HG02973 (cell line): ENCODE results near the gene UBL5.
"Not testable (repeated sequence)": the region's sequence is repeated elsewhere in the genome, so short reads cannot be mapped to it uniquely, and the experiment has no call there.

Experiments
- ATAC-seq: cut with Tn5 transposase; IDR thresholded peaks from one replicate; pipeline ENCODE4 v1.9.1; 2021; ENCODE audit warnings: moderate library complexity; ENCODE audit not compliant: unreplicated experiment

UBL5 gene

GRCh38 chr19:9808855-9809824 is 18.6 kb upstream of the UBL5 start:
- no peak for ATAC-seq

- ATAC-seq, result no peak
These were observed 16.6 kb upstream of the UBL5 start for GRCh38 chr19:9811139-9811538.

DNA sequence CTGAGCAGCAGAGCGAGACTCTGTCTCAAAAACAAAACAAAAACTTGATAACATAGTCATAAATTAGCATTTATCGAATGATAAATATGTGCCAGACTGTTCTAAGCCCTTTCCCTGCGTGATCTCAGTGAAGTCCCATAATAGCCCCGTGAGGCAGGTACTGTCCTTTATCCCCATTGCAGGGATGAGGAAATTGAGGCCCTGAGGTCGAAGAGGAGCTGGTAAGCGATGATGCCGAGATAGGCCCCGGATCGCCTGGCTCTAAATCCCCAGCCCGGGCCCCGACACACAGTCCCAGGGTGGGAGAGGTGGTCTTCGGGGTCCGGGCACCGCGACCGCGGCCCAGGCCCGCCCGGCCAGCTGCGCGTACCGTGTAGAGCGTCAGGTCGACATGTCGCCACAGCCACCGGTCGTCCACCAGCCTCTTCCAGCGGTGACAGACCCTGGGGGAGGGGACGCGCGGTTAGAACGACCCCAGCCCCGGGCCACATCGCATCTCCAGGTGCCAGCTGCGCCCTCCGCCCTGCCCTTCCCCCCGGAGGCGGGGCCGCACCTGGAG is 9.5 kb upstream of the UBL5 start:
- ATAC-seq, result no peak

- peak; percentile 80 for ATAC-seq
These were observed 8.8 kb upstream of the UBL5 start, which contains the start of gene FBXL12 for GRCh38 chr19:9818734-9819595. FBXL12 (minus strand) TSS chr19:9819079; CDS start chr19:9818813, 266 bp downstream.

DNA sequence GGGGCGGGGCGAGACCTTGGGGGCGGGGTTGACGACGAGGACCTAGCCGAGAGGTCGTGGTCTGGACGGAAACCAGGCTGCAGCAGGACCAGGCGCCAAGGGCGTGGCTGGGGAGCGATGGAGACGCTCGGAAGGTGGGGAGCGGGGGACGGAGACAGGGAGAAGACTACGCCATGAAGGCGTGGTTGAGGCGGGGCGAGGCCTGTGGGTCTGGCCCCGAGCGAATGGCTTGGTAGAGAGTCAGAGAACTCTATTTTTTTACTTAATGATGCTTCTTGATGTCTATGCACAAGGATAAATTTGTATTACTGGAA is 8.2 kb upstream of the UBL5 start:
- no peak for ATAC-seq

- not testable (repeated sequence) for ATAC-seq
These were observed 7.7 kb upstream of the UBL5 start for GRCh38 chr19:9820034-9820433.

- ATAC-seq, result no peak
These were observed 3.9 kb upstream of the UBL5 start for GRCh38 chr19:9823816-9824215.

- ATAC-seq, result no peak
These were observed 889 bp downstream of the UBL5 start for GRCh38 chr19:9828551-9829063.

GRCh38 chr19:9834307-9834725 is 6.6 kb downstream of the UBL5 start:
- no peak for ATAC-seq

- ATAC-seq, result peak; percentile 89
These were observed 7.2 kb downstream of the UBL5 start, which contains the start of gene PIN1 for GRCh38 chr19:9834726-9835506. PIN1 (plus strand) TSS chr19:9835318; CDS start chr19:9835345, 27 bp downstream.

DNA sequence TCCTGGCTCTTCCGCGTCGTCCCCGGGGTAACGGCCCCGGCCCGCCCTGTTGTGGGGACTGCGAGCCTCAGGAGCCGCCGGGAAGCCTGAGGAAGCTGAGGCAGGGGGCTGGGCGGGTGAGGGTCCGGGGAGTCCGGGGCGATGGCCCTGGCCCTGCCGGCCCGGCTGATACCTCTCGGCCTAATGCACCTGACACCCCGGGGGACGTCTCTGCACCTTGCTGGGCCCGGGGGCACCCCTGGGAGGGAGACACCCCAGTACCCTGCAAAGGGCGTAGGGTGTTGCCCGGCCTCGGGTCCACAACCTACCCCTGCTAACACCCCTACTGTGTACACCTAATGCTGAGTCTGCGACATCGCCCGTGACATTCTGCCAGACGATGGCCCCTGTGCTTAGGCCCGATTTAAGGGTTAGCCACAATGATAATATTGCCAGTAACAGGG is 7.8 kb downstream of the UBL5 start:
- ATAC-seq, result peak; percentile 12

- no peak for ATAC-seq
These were observed 8.3 kb downstream of the UBL5 start for GRCh38 chr19:9836021-9836420.

GRCh38 chr19:9838324-9838723 is 10.6 kb downstream of the UBL5 start:
- no peak for ATAC-seq

- no peak for ATAC-seq
These were observed 11.7 kb downstream of the UBL5 start for GRCh38 chr19:9839415-9839814.

GRCh38 chr19:9842834-9843625 is 15.3 kb downstream of the UBL5 start:
- ATAC-seq, result no peak

DNA sequence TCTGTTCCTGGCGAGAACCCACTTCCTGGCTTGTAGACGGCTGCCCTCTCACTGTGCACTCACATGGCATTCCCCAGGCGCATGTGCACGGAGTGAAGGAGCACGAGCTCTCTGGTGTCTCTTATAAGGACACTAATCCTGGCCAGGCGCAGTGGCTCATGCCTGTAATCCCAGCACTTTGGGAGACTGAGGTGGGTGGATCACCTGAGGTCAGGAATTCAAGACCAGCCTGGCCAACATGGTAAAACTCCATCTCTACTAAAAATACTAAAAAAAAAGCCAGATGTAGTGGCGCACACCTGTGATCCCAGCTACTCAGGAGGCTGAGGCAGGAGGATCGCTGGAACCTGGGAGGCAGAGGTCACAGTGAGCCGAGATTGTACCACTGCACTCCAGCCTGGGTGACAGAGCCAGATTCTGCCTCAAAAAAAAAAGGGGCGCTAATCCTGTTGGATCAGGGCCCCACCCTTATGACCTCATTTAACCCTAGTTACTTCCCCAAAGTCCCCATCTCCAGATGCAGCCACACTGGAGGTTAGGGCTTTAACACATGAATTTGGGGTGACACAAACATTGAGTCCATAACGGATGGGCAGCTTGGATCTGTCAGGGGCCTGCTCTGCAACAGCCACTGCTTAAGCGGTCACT is 16.0 kb downstream of the UBL5 start:
- not testable (repeated sequence) for ATAC-seq

GRCh38 chr19:9847087-9847671 is 19.5 kb downstream of the UBL5 start:
- no peak for ATAC-seq

DNA sequence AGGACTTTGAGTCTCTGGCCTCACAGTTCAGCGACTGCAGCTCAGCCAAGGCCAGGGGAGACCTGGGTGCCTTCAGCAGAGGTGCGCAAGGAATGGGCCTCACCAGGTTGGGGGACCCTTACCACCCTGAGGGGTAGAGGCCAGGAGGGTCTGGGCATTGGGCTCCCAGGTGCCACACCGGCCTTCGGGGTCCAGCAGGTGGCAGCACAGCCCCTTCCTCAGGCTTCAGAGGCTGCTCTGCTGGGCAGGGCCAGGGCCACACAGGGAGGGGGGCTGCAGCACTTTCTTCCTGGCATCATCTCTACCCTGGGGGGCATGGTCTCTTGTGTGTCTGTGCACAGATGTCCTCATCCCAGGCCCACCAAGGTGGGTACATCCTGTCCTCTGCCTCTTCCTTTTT is 20.3 kb downstream of the UBL5 start:
- ATAC-seq, result no peak

DNA sequence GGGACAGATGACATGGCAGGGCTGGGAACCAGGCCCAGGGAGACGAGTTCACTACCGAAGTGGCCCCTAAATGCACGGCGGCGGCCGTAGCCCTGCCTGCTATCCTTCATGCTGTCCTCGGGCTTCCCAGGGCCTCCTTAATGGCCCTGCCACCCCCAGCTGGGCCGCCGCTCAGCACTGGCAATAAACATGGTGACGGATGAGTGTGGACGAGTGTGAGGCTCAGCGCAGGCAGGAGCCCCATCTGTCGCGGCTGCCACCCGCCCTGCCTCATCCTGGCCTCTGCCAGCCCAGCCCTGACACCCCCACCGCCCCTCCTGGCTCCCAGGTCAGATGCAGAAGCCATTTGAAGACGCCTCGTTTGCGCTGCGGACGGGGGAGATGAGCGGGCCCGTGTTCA is 21.0 kb downstream of the UBL5 start:
- ATAC-seq, result no peak
